ENCODE results near the gene USP10.
A peak's percentile ranks its signal among the peaks of the same experiment; 100 is the strongest.

The USP10 gene

DNA sequence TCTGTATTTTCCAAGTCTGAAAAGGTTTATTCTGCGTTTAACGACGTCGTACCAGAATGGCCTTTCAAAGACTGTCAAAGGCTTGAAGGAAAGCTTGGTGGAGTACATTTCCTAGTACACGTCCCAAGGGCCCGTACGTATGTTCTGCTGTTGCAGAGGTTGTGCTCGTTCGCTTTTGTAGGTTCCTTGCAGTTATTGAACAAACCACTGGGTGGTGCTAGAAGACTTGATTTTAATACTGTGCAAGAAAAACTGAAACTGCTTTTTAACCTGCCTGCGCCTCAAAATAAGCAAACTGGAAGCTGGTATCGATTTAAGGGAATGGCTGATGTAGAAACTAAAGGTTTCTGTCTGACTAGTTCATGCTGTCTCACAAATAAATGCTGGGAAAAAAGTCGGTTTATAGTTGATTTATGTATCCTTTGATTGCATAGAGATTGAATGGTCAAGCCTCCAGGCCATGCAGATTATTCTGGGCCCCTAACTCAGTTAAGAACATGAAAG is 54.6 kb downstream of the USP10 start:
- DNase-seq = peak; percentile 76

- DNase-seq = no peak
Observed at GRCh38 chr16:84754956-84755672, 55.3 kb downstream of the USP10 start.

DNA sequence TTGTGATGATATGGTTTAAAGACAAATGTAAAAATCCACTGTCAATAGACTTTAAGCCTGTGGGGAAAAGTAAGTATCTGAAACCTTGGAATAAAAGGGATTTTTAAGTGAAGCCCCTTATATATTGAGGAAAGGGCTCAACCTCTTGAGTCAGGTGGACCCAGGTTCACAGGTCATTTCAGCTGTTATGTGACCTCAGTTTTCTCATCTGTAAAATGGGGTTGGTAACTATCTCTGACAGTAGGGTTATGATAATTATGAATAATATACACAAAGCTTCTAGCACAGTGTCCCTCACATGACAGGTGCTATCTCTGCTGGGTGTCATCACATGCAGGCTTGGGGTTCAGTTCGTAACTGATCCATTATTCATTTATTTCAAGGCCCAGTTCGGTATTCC is 57.0 kb downstream of the USP10 start:
- DNase-seq = no peak

DNA sequence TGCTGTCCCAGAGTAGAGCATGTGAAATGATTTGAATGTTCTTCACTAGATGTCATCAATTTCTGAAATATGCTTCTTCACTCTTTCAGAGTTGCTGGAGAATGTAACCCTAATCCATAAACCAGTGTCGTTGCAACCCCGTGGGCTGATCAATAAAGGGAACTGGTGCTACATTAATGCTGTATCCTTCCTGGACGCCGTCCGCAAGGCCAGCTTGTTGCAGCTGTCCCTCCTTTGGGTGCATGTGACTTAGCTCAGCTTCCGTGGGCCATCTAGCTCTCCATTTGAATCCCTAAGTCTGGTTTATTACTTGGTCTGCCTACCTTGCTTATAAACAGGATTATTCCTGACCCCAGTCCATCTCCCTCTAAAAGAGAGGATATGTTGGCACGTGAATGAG is 58.8 kb downstream of the USP10 start:
- DNase-seq = no peak

DNA sequence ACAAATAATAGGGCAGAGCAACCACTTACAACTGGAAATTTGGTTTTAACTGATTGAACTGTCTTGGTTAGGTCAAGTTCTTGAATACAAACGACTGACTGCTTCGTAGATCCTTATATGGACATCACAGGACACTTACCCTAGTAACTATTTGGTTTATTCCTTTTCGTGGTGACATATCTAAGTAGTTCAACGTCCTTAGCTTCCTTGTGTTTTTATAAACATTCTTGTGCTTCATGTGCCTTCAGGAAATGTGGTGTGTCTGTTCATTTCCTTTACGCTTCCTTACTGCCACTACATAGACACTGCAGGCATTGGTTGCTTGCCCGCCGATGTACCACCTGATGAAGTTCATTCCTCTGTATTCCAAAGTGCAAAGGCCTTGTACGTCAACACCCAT is 59.3 kb downstream of the USP10 start:
- DNase-seq = no peak

DNA sequence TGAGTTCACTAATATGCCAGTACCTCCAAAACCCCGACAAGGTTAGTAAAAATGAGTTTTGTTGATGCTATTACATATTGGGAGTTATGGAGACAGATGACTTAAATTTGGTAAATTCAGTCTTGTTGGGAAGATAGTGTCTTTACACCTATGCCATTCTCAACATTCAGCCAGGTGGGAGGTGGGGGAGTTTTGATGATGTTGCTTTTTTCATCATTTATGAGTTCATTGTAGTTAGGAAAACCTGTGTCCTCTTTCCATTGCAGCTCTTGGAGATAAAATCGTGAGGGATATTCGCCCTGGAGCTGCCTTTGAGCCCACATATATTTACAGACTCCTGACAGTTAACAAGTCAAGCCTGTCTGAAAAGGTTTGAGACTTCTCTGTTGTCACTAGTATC is 60.1 kb downstream of the USP10 start:
- DNase-seq = no peak

GRCh38 chr16:84761448-84762368 is 61.9 kb downstream of the USP10 start:
- DNase-seq = no peak

DNA sequence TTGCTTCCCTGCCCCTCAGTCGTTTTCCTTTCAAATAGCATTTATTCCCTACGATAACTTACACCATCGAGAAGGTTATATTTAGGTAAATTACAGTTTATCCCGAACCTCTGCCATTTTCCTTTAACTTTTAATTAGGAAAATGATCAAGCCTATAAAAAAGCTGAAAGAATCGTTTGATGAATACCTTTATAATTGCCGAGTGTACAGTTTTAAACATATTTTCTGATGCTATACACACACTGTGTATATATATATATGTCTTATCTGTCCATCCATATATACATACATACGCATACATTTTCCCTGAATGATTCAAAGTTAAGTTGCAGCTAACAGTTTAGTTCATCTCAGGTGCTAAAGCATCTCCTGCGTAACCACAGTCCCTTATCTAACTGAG is 63.4 kb downstream of the USP10 start:
- DNase-seq = no peak

- DNase-seq = no peak
Observed at GRCh38 chr16:84763629-84764028, 63.8 kb downstream of the USP10 start.

GRCh38 chr16:84764970-84765369 is 65.2 kb downstream of the USP10 start:
- no peak for DNase-seq

DNA sequence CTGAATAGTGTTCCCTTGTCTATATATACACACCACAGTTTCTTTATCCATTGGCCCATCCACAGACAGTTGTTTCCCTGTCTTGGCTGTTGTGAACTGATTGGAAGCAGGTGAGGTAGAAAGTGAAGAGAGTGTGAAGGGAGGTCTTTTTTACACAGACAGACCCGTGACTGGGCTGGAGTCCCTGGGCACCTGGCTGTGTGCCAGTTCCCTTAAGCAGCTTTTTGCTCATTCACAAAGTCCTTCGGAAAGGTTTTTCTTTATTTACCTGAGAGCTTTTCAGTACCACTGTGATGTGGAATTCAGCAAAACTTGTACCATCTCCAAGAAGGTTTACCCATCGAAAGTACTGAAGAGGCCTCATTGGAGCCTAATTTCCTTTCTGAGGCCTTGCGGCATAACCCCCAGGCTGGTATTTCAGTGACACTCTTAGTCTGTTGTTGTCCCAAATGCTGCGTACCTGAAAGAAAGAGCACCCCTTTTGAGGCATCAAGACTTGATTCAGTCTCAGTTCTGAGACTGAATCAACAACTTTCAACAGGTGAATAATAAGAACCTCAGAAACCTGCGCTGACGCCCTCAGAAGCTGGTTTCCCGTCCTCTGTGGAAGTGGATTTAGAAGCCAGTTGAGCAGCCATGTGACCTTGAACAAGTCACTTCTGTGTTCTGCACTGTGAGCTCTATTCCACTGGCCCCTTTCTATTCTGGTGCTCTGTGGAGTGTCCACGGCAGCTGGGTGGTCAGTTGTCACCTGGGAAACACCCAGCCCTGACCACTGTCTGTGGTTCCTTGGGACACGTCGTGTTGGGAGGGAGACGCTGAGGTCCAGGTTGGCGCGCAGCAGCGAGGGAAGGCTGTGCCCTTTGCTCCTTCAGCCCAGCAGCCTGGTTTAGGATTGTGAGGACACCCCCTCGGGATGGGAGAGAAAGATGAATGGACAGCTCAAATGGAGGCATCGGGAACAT is 66.1 kb downstream of the USP10 start:
- no peak for DNase-seq

GRCh38 chr16:84766978-84767773 is 67.4 kb downstream of the USP10 start:
- DNase-seq = no peak

- DNase-seq = no peak
Observed at GRCh38 chr16:84768061-84768807, 68.4 kb downstream of the USP10 start.

DNA sequence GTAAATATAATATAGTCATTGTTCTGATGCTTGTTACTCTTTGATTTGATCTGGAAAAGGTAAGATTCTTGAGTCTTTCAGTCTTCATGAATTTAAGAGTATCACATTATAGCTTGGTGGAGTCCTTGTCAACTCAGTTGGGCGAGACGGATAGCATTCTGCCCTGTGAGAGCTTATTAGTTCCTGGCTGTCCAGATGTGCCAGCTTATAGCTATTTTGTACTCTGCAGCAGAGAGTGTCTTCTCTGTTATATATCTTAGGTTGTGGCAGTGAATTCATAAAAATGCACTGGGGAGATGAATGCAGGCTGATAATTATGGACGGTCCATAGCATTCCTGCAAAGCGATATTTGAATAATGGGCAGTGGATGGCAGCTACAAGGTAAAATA is 69.0 kb downstream of the USP10 start:
- DNase-seq = no peak

DNA sequence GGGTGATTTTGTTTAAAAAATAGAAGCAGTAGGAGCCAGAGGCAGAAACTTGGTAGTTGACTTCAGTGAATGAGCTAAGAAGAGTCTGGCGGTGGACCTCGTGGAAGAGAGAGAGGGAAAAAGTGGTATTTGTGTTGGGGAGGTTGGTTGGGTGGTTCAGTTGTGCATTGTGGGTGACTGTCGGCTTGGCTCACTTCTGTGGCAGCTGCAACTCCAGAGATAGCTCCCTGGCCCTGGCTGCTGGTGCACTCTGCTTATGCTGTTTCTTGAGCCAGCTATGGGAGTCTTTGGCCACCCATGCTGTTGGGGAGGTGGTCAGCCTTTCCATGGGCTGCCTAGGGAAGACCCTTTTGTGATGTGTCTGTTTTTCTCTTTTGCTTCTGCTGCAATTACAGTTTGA is 69.6 kb downstream of the USP10 start:
- DNase-seq = no peak

- no peak for DNase-seq
Observed at GRCh38 chr16:84773312-84773711, 73.5 kb downstream of the USP10 start.

DNA sequence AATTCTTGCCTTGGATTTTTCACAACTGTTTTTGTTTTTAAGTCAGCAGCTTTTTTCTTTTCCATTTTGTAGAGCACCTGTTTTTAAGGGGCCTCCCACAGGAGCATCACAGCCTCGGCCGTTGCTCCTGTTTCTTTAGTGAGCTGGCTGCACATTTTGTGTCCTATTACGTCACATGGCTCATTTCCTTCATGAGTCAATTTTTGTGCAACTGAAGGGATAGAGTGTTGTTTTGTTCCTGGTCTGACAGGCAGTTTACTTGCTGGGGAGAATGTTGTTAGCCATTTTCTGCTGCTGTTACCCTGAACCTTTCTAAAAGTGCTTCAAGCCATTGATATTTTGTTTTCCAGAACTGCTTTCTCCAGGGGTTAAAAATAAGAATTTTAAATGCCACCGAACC is 75.0 kb downstream of the USP10 start:
- DNase-seq = no peak

DNA sequence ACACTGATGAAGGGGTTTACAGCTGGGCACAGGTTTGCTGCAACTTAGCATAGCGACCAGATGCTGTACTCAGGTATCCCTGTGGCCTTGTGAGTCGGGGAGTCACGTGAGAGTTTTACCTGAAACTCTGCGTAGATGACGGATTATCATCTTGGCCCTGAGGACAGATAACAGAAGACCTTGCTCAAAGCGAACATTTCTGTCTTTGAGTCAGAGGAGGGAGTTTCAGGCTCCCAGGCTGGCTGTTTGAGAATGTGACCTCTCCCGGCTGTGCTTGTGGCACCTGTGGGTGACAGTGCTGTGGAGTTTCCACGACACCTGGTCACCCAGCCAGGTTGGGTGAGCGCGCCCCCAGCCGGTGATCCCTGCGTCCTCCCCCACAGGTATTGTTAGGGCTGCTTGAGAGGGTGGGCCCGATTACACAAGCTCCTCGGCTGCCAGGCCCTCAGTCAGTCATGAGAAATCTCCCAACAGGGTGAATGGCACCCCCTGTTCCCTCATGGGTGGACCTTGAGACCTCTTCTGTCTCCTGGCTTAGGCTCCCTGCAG is 75.5 kb downstream of the USP10 start:
- no peak for DNase-seq

GRCh38 chr16:84777435-84777834 is 77.6 kb downstream of the USP10 start:
- no peak for DNase-seq

- DNase-seq = no peak
Observed at GRCh38 chr16:84778720-84779119, 78.9 kb downstream of the USP10 start.

GRCh38 chr16:84780063-84780462 is 80.3 kb downstream of the USP10 start:
- no peak for DNase-seq

All from NCI-H1436 (cell line).